HepG2 (cell line): Measurements from ENCODE around the gene ARSJ. TPM values are rescaled to one million over a fixed set of nuclear protein-coding genes. Genes with fewer than 3 reads are reported as not detected.

Experiments used
- ATAC-seq: fragments of 200-7000 bp; cut with Tn5 transposase; 3 replicates; pipeline ENCODE4 v1.9.1; 2020; ENCODE audit warnings: mild to moderate bottlenecking, moderate library complexity
- BruUV-seq: library from RNA; stranded (reverse); fragments of 400-500 nt; replicated peaks from 2 replicates; lab custom pipeline; 2021; lab: Mats Ljungman, UMichigan
- CTCF ChIA-PET: fragments of 300-600 bp; formaldehyde crosslinking; extraction: SDS; loops from one replicate; lab custom pipeline; 2021; ENCODE audit warnings: low total read pairs, inconsistent platforms, low intra/inter-chr PET ratio; lab: Yijun Ruan, JAX
- POLR2A ChIA-PET: fragments of 350-600 bp; sonication (Branson Sonifier 250); formaldehyde crosslinking; loops from one replicate; lab custom pipeline; 2020; ENCODE audit warnings: antibody characterized with exemption, inconsistent platforms; lab: Yijun Ruan, JAX
- DNase-seq: peaks from one replicate; pipeline ENCODE4 v3.0.0-alpha.2; 2015; ENCODE audit warnings: low spot score
- FAIRE-seq: peaks from 3 replicates; lab custom pipeline; 2011; peaks lifted over from hg19 to GRCh38; lab: Jason Lieb, UNC
- H2AFZ ChIP-seq: one replicate; pipeline ENCODE4 v1.6.1; 2011; ENCODE audit warnings: low read length, inconsistent platforms
- H3K27ac ChIP-seq: fragments of 300-600 bp; 3 replicates; pipeline ENCODE4 v1.8.0; 2011; ENCODE audit warnings: mixed run types, mild to moderate bottlenecking, mixed read lengths, low read length, inconsistent platforms; ENCODE audit not compliant: insufficient read depth; ENCODE audit errors: extremely low read length
- H3K27me3 ChIP-seq, 2 experiments: fragments of 200-600 bp in 1 of 2; 2 replicates in 1 of 2; 3 replicates in 1 of 2; pipeline versions ENCODE4 v1.6.0 to v1.8.0; 2011; ENCODE audit warnings: low read length in 2 of 2, mild to moderate bottlenecking in 2 of 2, moderate library complexity in 2 of 2, inconsistent platforms in 1 of 2; ENCODE audit not compliant: insufficient read depth in 2 of 2, control insufficient read depth in 1 of 2
- H3K36me3 ChIP-seq, 2 experiments: fragments of 200-600 bp in 1 of 2; replicated peaks in 1 of 2; 2 replicates in 1 of 2; 3 replicates in 1 of 2; pipeline versions ENCODE4 v1.5.1 to v1.8.0; 2011; ENCODE audit warnings: low read length in 2 of 2, inconsistent platforms in 1 of 2; ENCODE audit not compliant: insufficient read depth in 2 of 2, control insufficient read depth in 1 of 2
- H3K4me1 ChIP-seq: 2 replicates; pipeline ENCODE4 v1.5.1; 2012; ENCODE audit warnings: low read length, inconsistent platforms; ENCODE audit not compliant: insufficient read depth
- H3K4me2 ChIP-seq: 2 replicates; pipeline ENCODE4 v1.6.0; 2011; ENCODE audit warnings: low read depth, low read length, inconsistent platforms
- H3K4me3 ChIP-seq, 3 experiments: fragments of 200-600 bp in 1 of 3; sonication (generic), shearing (Covaris generic) in 1 of 3; replicated peaks in 1 of 3; 2 replicates each; pipeline ENCODE4 v1.5.1; 2011 to 2016; ENCODE audit warnings: low read length in 3 of 3, inconsistent platforms in 2 of 3, low read depth in 2 of 3, mild to moderate bottlenecking in 2 of 3, control low read depth in 1 of 3, mixed read lengths in 1 of 3; ENCODE audit not compliant: insufficient read depth in 1 of 3
- H3K79me2 ChIP-seq: one replicate; pipeline ENCODE4 v1.6.1; 2011; ENCODE audit warnings: low read length, inconsistent platforms; ENCODE audit not compliant: insufficient read depth
- H3K9ac ChIP-seq: 2 replicates; pipeline ENCODE4 v1.6.0; 2011; ENCODE audit warnings: mild to moderate bottlenecking, low read depth, low read length, inconsistent platforms; ENCODE audit not compliant: insufficient read depth
- H3K9me3 ChIP-seq: 2 replicates; pipeline ENCODE4 v1.5.1; 2012; ENCODE audit warnings: mild to moderate bottlenecking, low read length
- H4K20me1 ChIP-seq: 2 replicates; pipeline ENCODE4 v1.6.0; 2011; ENCODE audit warnings: inconsistent platforms, mild to moderate bottlenecking, low read length, moderate library complexity; ENCODE audit not compliant: insufficient read depth
- ARNT ChIP-seq: fragments of 450-650 bp; IDR thresholded peaks from 2 replicates; pipeline ENCODE4 v1.6.1; 2017
- BATF2 ChIP-seq: sonication (generic); formaldehyde crosslinking; IDR thresholded peaks from 2 replicates; pipeline ENCODE4 v1.8.0; 2022; ENCODE audit warnings: mild to moderate bottlenecking, missing genetic modification reagents, moderate library complexity
- BORCS8-MEF2B ChIP-seq: sonication (generic); formaldehyde crosslinking; IDR thresholded peaks from 2 replicates; pipeline ENCODE4 v1.8.0; 2022; ENCODE audit warnings: mild to moderate bottlenecking, missing genetic modification reagents
- ESRRA ChIP-seq: sonication (generic); formaldehyde crosslinking; IDR thresholded peaks from 2 replicates; pipeline ENCODE4 v1.5.1; 2020; ENCODE audit warnings: mild to moderate bottlenecking, low read depth, missing genetic modification reagents
- HNRNPLL ChIP-seq: fragments of 200-400 bp; formaldehyde crosslinking; IDR thresholded peaks from 2 replicates; pipeline ENCODE4 v1.6.1; 2017; ENCODE audit warnings: mild to moderate bottlenecking, low read depth, low read length; ENCODE audit not compliant: poor library complexity, severe bottlenecking
- MBD4 ChIP-seq: IDR thresholded peaks from 2 replicates; pipeline ENCODE4 v1.6.1; 2012; ENCODE audit warnings: low read length, inconsistent platforms, borderline replicate concordance
- MYPOP ChIP-seq: sonication (generic); formaldehyde crosslinking; IDR thresholded peaks from 2 replicates; pipeline ENCODE4 v1.8.1; 2023; ENCODE audit warnings: mild to moderate bottlenecking, moderate library complexity, missing genetic modification reagents
- NR3C1 ChIP-seq: sonication (generic); formaldehyde crosslinking; IDR thresholded peaks from 2 replicates; pipeline ENCODE4 v1.4.0; 2020; ENCODE audit warnings: missing genetic modification reagents
- POGZ ChIP-seq: sonication (generic); formaldehyde crosslinking; IDR thresholded peaks from 2 replicates; pipeline ENCODE4 v1.4.0; 2020; ENCODE audit warnings: mild to moderate bottlenecking, missing genetic modification reagents
- ZFP90 ChIP-seq: sonication (generic); formaldehyde crosslinking; IDR thresholded peaks from 2 replicates; pipeline ENCODE4 v1.8.0; 2022; ENCODE audit warnings: missing genetic modification reagents, mild to moderate bottlenecking, inconsistent platforms, borderline replicate concordance
- ZNF10 ChIP-seq: sonication (generic); formaldehyde crosslinking; IDR thresholded peaks from 2 replicates; pipeline ENCODE4 v1.4.0; 2020; ENCODE audit warnings: mild to moderate bottlenecking, low read depth, missing genetic modification reagents, borderline replicate concordance
- ZNF17 ChIP-seq: sonication (generic); formaldehyde crosslinking; IDR thresholded peaks from 2 replicates; pipeline ENCODE4 v1.5.0; 2020; ENCODE audit warnings: mild to moderate bottlenecking, missing genetic modification reagents
- ZNF180 ChIP-seq: sonication (generic); formaldehyde crosslinking; IDR thresholded peaks from 2 replicates; pipeline ENCODE4 v1.4.0; 2020; ENCODE audit warnings: low read depth, missing genetic modification reagents, borderline replicate concordance
- ZNF20 ChIP-seq: sonication (generic); formaldehyde crosslinking; IDR thresholded peaks from 2 replicates; pipeline ENCODE4 v1.4.0; 2020; ENCODE audit warnings: mild to moderate bottlenecking, moderate library complexity, missing genetic modification reagents
- ZNF607 ChIP-seq: sonication (generic); formaldehyde crosslinking; IDR thresholded peaks from 2 replicates; pipeline ENCODE4 v1.5.1; 2020; ENCODE audit warnings: missing genetic modification reagents, mild to moderate bottlenecking, borderline replicate concordance
- ZNF615 ChIP-seq: sonication (generic); formaldehyde crosslinking; IDR thresholded peaks from 2 replicates; pipeline ENCODE4 v1.5.0; 2020; ENCODE audit warnings: mild to moderate bottlenecking, missing genetic modification reagents, borderline replicate concordance
- ZNF629 ChIP-seq: sonication (generic); formaldehyde crosslinking; conservative IDR thresholded peaks from 2 replicates; pipeline ENCODE4 v1.5.0; 2020; ENCODE audit warnings: missing genetic modification reagents
- ZNF7 ChIP-seq: IDR thresholded peaks from 2 replicates; pipeline ENCODE4 v1.6.1; 2016; ENCODE audit warnings: missing biosample characterization, missing genetic modification reagents
- ZNF761 ChIP-seq: sonication (generic); formaldehyde crosslinking; conservative IDR thresholded peaks from 2 replicates; pipeline ENCODE4 v1.4.0; 2020; ENCODE audit warnings: mild to moderate bottlenecking, missing genetic modification reagents
- WGBS: methylation state at CpG from one replicate; pipeline ENCODE4 v1.1.6; 2017; ENCODE audit warnings: low lambda C conversion rate; 5-methylcytosine and 5-hydroxymethylcytosine counted together
- in situ Hi-C: cut with HindIII; loops from 2 replicates; pipeline ENCODE4 v1.10.0; 2017; ENCODE audit warnings: low pct_unique_long_range_greater_than_20kb; ENCODE audit not compliant: extremely low pct_ligation_motif_present
- intact Hi-C: fragments of 100-400 bp; cut with micrococcal nuclease; formaldehyde crosslinking; loops from one replicate; pipeline ENCODE4 v1.10.0; 2022; ENCODE audit not compliant: unreplicated experiment
- polyA plus RNA-seq, 8 experiments: library from polyadenylated mRNA; depleted of rRNA in 3 of 8; stranded (reverse) in 7 of 8; unstranded in 1 of 8; fragments of >200 nt; fragmentation: Illumina TruSeq in 4 of 8; extraction: Trizol in 4 of 8; gene quantifications; 2 replicates each; pipeline versions ENCODE4 v1.2.1 to v1.2.3, GENCODE V29; 2011 to 2016; ENCODE audit warnings: low read depth in 4 of 8, missing spikeins in 1 of 8, mixed read lengths in 1 of 8; ENCODE audit not compliant: insufficient read depth in 1 of 8
- total RNA-seq, 5 experiments: library from RNA; depleted of rRNA; stranded (reverse); fragments of >200 nt; fragmentation: Illumina TruSeq; extraction: Trizol; gene quantifications; 2 replicates each; pipeline ENCODE4 v1.2.3, GENCODE V29; 2016; ENCODE audit warnings: low read depth in 1 of 5

ARSJ gene
- total and polyA plus RNA-seq, 2 of the 13 experiments (the other 11 are each of a cell fraction or from before 2014, with no cell fraction given): not detected

- Histone ChIP-seq H3K4me3 (no peak overlapping the region), H3K9me3 (no peaks in the 10 kb centered on the region), H4K20me1 (no peaks in the 10 kb centered on the region), H3K79me2 (no peaks in the 10 kb centered on the region), H3K27ac (no peak overlapping the region), H2AFZ (no peak overlapping the region), H3K36me3 (no peaks in the 10 kb centered on the region), H3K4me2 (no peak overlapping the region), H3K4me1 (no peaks in the 10 kb centered on the region), H3K27me3 (peaks cover 0 to 8% of the 10 kb centered on the region in 2 experiments; a peak in 2 of 5 replicates), H3K9ac (no peak overlapping the region)
- FAIRE-seq (no peak), ATAC-seq (no peak), DNase-seq (no peak)
- TF ChIP-seq BORCS8-MEF2B (CRISPR knock-in tag) (no peak), ZNF761 (no peak), ZNF7 (peak; percentile 85)
- CTCF ChIA-PET: no interaction called here
- intact Hi-C loops (no loop called here), in situ Hi-C loops (no loop called here)
- POLR2A ChIA-PET: no interaction called here
- no TSS peak for BruUV-seq
Measured at GRCh38 chr4:113974467-113974866, 5.0 kb downstream of the ARSJ start.

- no peak overlapping the region for H3K4me2 ChIP-seq
- no peaks in the 10 kb centered on the region for H3K27me3 ChIP-seq
- H2AFZ ChIP-seq: no peak overlapping the region
- H3K9me3 ChIP-seq: no peaks in the 10 kb centered on the region
- FAIRE-seq (no peak), DNase-seq (no peak), ATAC-seq (no peak)
- WGBS: 4% methylated on average over 3 of the region's 3 CpGs
- no peak overlapping the region for H3K27ac ChIP-seq
- TF ChIP-seq ZNF615 (CRISPR knock-in tag) (no peak), ZNF10 (CRISPR knock-in tag) (no peak), ZNF20 (CRISPR knock-in tag) (no peak), ZNF607 (CRISPR knock-in tag) (no peak), ZNF17 (no peak), BATF2 (CRISPR knock-in tag) (no peak), MYPOP (CRISPR knock-in tag) (no peak), POGZ (CRISPR knock-in tag) (no peak), ZNF180 (CRISPR knock-in tag) (no peak), HNRNPLL (no peak), ARNT (no peak), MBD4 (no peak), NR3C1 (CRISPR knock-in tag) (no peak), ZNF629 (CRISPR knock-in tag) (no peak), ZFP90 (CRISPR knock-in tag) (no peak), ESRRA (CRISPR knock-in tag) (no peak)
- in situ Hi-C loops: no loop called here
- no peaks in the 10 kb centered on the region for H3K36me3 ChIP-seq
- H3K4me3 ChIP-seq: no peak overlapping the region
- H3K9ac ChIP-seq: no peak overlapping the region
- H3K4me1 ChIP-seq: no peaks in the 10 kb centered on the region
- CTCF ChIA-PET: no interaction called here
- intact Hi-C loops: no loop called here
- POLR2A ChIA-PET: no interaction called here
- no peaks in the 10 kb centered on the region for H3K79me2 ChIP-seq
- no peaks in the 10 kb centered on the region for H4K20me1 ChIP-seq
- no TSS peak for BruUV-seq
Measured at GRCh38 chr4:113973345-113973744, 6.1 kb downstream of the ARSJ start.
